Measurements from ENCODE around the gene GPR179.

The GPR179 gene

GRCh38 chr17:38343608-38344419 is at the start of gene GPR179:
Gene GPR179, minus strand, starts transcription at chr17:38343956. Its CDS starts 167 bp downstream, at chr17:38343789.
- DNase-seq, result no peak

GRCh38 chr17:38379448-38379847 is 35.7 kb upstream of the GPR179 start:
- no peak for DNase-seq

GRCh38 chr17:38369124-38369886 is 25.5 kb upstream of the GPR179 start:
- no peak for DNase-seq

- DNase-seq, result no peak
Observed at GRCh38 chr17:38364741-38365140, 21.0 kb upstream of the GPR179 start.

- DNase-seq, result no peak
Observed at GRCh38 chr17:38363016-38363415, 19.3 kb upstream of the GPR179 start.

- DNase-seq, result no peak
Observed at GRCh38 chr17:38361694-38362465, 18.1 kb upstream of the GPR179 start.

- DNase-seq, result no peak
Observed at GRCh38 chr17:38358586-38359513, 15.1 kb upstream of the GPR179 start.

- no peak for DNase-seq
Observed at GRCh38 chr17:38357486-38358123, 13.8 kb upstream of the GPR179 start.

- no peak for DNase-seq
Observed at GRCh38 chr17:38355251-38355650, 11.5 kb upstream of the GPR179 start.

- no peak for DNase-seq
Observed at GRCh38 chr17:38354466-38354865, 10.7 kb upstream of the GPR179 start.

- no peak for DNase-seq
Observed at GRCh38 chr17:38353668-38354067, 9.9 kb upstream of the GPR179 start.

GRCh38 chr17:38353086-38353604 is 9.4 kb upstream of the GPR179 start:
- no peak for DNase-seq

GRCh38 chr17:38352245-38353085 is 8.7 kb upstream of the GPR179 start:
- DNase-seq, result no peak

- peak; percentile 71 for DNase-seq
Observed at GRCh38 chr17:38351412-38352222, 7.9 kb upstream of the GPR179 start, which contains the start of gene SOCS7. Gene SOCS7, plus strand, starts transcription at chr17:38351844. Its CDS starts 209 bp downstream, at chr17:38352053.

GRCh38 chr17:38350035-38350434 is 6.3 kb upstream of the GPR179 start:
- DNase-seq, result no peak

- DNase-seq, result peak; percentile 84
Observed at GRCh38 chr17:38349097-38349730, 5.5 kb upstream of the GPR179 start.

- DNase-seq, result no peak
Observed at GRCh38 chr17:38345743-38346142, 2.0 kb upstream of the GPR179 start.

- DNase-seq, result no peak
Observed at GRCh38 chr17:38344420-38344745, 627 bp upstream of the GPR179 start.

Data from NCI-H1436 treated with DMSO at 0.1 percent for 48 hours (cell line).